GM10266 (cell line): ENCODE measurements around the gene KCNIP1.

Experiments
- DNase-seq: peaks from one replicate; pipeline ENCODE4 v3.0.0; 2012; ENCODE audit errors: extremely low spot score
- TF ChIP-seq, protein P1 (sequence below): IDR thresholded peaks from 2 replicates; pipeline ENCODE4 v1.5.1; 2012; ENCODE audit warnings: mild to moderate bottlenecking, low read depth; ENCODE audit not compliant: control insufficient read depth, insufficient read depth; ENCODE audit errors: missing control alignments

The KCNIP1 gene

DNA sequence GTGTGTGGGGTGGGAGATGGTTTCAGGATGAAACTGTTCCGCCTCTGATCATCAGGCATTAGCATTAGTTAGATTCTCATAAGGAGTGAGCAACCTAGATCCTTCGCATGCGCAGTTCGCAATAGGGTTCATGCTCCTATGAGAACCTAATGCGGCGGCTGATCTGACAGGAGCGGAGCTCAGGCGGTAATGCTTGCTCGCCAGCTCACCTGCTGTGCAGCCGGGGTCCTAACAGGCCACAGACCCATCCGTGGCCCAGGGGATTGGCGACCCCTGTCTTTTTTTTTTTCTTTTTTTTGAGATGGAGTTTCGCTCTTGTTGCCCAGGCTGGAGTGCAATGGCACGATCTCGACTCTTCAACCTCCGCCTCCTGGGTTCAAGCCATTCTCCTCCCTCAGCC is 119.1 kb downstream of the KCNIP1 start:
- TF ChIP-seq, protein P1, sequence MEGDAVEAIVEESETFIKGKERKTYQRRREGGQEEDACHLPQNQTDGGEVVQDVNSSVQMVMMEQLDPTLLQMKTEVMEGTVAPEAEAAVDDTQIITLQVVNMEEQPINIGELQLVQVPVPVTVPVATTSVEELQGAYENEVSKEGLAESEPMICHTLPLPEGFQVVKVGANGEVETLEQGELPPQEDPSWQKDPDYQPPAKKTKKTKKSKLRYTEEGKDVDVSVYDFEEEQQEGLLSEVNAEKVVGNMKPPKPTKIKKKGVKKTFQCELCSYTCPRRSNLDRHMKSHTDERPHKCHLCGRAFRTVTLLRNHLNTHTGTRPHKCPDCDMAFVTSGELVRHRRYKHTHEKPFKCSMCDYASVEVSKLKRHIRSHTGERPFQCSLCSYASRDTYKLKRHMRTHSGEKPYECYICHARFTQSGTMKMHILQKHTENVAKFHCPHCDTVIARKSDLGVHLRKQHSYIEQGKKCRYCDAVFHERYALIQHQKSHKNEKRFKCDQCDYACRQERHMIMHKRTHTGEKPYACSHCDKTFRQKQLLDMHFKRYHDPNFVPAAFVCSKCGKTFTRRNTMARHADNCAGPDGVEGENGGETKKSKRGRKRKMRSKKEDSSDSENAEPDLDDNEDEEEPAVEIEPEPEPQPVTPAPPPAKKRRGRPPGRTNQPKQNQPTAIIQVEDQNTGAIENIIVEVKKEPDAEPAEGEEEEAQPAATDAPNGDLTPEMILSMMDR: no peak
- no peak for DNase-seq

DNA sequence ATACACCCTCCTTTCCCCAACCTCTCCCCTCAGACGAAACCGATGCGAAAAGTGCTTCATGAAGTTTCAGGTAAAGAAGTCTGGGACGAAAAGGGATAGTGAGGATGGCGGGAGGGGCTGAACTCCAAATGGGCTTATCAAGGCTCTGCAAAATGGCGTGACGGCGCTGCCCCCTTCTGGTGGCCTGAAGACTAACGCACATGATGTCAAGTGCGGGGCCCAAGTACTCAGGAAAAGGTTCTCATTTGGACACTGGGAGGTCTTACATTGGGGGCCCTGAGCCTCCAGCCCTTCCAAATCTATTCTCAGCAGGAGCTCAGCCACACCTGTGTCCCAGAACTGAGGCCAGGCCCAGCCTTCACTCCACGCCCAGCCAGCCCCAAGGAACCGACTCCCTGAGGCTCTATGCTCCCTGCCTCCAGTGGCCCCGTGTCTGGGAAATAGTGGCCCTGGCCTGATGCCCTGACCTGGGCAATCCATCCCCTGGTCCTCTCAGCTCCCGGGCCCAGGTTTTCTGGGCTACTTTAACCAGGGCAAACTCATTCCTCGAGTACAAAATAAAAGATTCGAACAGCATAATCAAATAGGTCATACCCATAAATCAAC is 119.9 kb downstream of the KCNIP1 start:
- TF ChIP-seq, protein P1: peak; percentile 57
- no peak for DNase-seq

DNA sequence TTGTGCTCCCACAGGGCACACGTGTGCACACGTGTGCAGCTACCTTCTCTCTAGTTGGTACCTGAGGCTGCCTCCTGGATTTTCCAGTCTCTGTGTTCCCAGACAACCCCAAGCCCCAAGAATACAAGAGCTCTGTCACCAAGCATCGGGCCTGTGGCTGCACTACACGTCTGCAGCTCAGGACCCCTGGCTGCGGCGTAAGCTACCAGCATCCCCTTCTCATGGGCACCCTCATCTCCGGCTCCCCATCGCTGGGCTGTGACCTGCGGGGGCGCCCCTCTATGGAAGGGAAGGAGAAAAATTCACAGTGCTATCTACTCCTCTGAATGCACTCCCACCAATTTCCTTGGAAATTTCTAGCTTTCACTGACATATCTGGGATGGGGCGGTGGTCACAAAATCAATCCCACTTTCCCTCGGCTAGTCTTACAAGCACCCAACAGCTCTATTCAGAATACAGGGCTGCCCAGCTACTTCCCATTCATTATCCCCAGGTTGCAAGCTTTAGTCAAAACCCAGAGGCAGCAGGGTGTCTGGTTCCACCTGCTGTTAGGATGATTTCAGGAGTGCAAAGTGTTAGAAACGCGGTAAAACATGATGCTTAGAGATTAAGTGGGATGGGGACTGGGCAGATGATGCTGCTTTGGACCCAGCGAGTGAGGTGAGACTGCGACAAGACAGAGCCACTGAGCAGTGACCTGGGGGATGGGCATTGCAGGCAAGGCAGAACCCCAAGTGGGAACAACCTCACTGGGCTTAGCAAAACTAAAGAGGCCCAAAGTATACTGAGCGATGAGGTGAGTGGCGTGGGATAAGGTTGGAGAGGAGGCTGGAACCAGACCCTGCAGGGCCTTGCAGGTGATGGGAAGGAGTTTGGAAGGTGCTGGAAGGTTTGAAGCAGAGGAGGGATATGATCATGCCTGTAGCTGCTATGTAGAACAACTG is 121.7 kb downstream of the KCNIP1 start:
- TF ChIP-seq, protein P1: no peak
- DNase-seq: no peak

DNA sequence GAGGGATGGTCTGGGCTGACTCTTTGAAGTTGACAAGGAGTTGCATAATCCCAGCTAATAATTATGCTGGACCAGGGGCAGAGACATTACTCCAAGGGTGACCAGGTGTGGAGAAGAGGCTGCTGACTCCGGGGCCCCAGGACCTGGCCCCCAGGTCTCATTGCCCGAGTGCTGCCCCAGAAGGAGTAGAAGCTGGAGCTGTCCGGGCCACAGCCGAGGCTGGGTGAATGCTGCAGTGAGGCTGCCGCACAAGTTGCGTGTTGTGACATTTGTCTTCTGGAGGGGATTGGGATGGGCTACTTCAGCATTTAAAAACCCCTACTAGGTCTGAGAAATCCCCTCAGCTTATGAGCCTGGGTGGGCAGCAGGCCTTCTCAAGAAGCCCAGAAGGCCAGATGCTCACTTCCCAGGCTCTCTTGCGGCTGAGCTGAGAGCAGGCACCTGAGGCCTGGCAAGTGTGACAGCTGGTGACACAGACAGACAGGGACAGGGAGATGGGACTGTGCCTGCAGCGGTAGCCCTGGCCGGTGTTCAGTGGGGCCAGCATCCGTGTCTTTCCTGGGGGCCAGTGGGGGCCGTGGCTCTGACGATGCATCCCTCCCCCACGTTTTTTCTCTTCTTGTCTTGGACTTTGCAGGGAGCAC is 122.8 kb downstream of the KCNIP1 start:
- no peak for DNase-seq
- TF ChIP-seq, protein P1: no peak

DNA sequence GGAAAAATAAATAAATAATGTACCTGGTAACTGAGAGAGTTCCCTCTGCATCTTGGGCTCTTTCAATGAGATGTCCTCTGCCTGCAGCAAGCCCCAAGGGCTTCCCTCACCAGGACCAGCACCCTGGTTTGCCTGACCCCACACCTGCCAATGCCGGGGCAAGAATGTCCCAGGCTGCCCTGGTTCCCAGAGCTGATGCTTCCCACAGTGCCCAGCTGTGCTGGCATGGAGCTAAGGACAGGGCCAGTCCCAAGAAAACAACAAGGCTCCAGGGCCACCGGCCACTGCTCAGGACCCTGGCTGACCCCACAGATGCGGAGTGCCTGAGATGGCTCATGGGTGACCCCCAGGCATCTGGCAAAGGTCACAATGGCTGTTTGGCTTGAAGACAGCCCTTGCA is 123.5 kb downstream of the KCNIP1 start:
- DNase-seq: no peak
- TF ChIP-seq, protein P1: no peak

DNA sequence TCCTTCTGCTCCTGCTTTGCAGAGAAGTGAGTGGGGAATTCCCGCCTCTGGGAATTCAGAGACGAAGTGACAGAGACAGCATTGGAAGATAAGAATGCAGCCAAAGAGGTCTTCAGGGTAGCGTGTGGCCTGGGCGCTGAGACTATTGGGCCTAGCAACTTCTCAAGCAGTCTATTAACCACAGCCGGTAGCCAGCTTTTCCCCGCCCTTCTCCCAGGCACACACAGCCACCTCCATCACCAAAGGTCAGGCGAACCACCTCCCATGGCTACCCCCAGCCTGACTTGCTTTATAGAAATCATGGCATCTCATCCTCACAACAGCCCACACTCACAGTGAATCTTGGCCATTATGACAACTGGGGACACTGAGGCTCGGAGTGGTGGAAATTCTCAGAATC is 124.2 kb downstream of the KCNIP1 start:
- TF ChIP-seq, protein P1: no peak
- DNase-seq: no peak
